Astrocyte of the spinal cord (primary cell): ENCODE measurements around the gene THEM4.

Source experiments
- DNase-seq: peaks from one replicate; pipeline ENCODE4 v3.0.0; 2011; ENCODE audit warnings: low read depth, low spot score
- H3K4me3 ChIP-seq: 2 replicates; pipeline ENCODE4 v1.5.1; 2011; ENCODE audit warnings: low read depth, mild to moderate bottlenecking, low read length, moderate library complexity
- CTCF ChIP-seq: IDR thresholded peaks from 2 replicates; pipeline ENCODE4 v1.5.1; 2012; ENCODE audit warnings: low read depth, mild to moderate bottlenecking, low read length, inconsistent platforms
- in situ Hi-C: cut with HindIII; loops from 2 replicates; pipeline ENCODE4 v1.10.0; 2017; ENCODE audit warnings: low sequenced_read_pairs

The THEM4 gene

GRCh38 chr1:151949371-151950193, 40.3 kb upstream of the THEM4 start:
- no peak for TF ChIP-seq CTCF
- DNase-seq, result no peak
- H3K4me3 ChIP-seq, result no peak overlapping the region
- in situ Hi-C loops, result no loop called here

- no peak for TF ChIP-seq CTCF
- H3K4me3 ChIP-seq, result no peak overlapping the region
- DNase-seq, result no peak
- in situ Hi-C loops, result no loop called here
Measured at GRCh38 chr1:151948506-151948905, 39.2 kb upstream of the THEM4 start.

GRCh38 chr1:151947140-151947539, 37.8 kb upstream of the THEM4 start:
- DNase-seq, result no peak
- in situ Hi-C loops, result no loop called here
- no peak for TF ChIP-seq CTCF
- no peak overlapping the region for H3K4me3 ChIP-seq

- in situ Hi-C loops, result no loop called here
- no peak for TF ChIP-seq CTCF
- no peak overlapping the region for H3K4me3 ChIP-seq
- DNase-seq, result peak; percentile 96
Measured at GRCh38 chr1:151945725-151946722, 36.7 kb upstream of the THEM4 start.

- H3K4me3 ChIP-seq, result no peak overlapping the region
- TF ChIP-seq CTCF, result no peak
- no peak for DNase-seq
- in situ Hi-C loops, result no loop called here
Measured at GRCh38 chr1:151944857-151945575, 35.7 kb upstream of the THEM4 start.
